Activated effector memory CD4-positive, alpha-beta T cell treated with Interleukin-2 at 50 U/mL for 16 hours (primary cell): Measurements from ENCODE around the gene ANKS1B.

Experiments
- DNase-seq: peaks from one replicate; pipeline ENCODE4 v3.0.0-alpha.2; 2020

Gene ANKS1B

DNA sequence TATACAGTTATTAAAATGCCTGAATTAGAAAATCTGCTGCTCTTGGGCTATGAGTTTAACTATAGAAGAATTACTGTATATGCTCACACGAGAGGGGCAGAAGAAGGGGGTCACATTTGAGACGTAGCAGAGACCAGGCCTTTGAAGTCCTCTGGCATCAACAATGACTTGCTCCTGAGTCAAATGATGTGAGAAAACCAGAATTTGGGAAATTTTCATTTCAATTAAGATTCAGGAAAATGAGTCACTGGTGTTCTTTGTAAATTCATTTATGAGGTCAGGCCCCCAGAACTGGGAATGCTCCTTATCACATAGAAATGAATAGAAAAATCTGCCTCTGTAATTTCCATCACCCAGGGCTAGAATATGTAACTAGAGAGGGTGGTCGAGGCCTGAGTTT, 1246.7 kb downstream of the ANKS1B start:
- DNase-seq: no peak

DNA sequence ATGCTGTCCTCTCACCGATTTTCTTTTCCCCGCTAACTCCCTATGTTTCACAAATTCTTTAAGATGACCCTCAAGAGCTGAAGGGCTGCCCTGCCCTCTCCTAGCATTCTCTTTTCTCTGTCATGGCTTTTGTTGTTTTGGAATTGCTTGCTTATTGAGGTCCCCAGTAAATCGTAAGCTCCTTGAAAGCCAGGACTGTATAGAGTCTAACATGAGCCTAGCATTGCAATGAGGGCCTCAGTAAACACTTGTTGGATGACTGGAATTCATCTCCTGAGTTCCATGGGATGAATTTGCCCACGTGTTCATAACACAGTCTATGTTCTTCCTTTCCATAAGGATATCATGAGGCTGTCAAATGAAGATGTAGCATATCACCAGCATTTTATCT, 1247.4 kb downstream of the ANKS1B start:
- no peak for DNase-seq

DNA sequence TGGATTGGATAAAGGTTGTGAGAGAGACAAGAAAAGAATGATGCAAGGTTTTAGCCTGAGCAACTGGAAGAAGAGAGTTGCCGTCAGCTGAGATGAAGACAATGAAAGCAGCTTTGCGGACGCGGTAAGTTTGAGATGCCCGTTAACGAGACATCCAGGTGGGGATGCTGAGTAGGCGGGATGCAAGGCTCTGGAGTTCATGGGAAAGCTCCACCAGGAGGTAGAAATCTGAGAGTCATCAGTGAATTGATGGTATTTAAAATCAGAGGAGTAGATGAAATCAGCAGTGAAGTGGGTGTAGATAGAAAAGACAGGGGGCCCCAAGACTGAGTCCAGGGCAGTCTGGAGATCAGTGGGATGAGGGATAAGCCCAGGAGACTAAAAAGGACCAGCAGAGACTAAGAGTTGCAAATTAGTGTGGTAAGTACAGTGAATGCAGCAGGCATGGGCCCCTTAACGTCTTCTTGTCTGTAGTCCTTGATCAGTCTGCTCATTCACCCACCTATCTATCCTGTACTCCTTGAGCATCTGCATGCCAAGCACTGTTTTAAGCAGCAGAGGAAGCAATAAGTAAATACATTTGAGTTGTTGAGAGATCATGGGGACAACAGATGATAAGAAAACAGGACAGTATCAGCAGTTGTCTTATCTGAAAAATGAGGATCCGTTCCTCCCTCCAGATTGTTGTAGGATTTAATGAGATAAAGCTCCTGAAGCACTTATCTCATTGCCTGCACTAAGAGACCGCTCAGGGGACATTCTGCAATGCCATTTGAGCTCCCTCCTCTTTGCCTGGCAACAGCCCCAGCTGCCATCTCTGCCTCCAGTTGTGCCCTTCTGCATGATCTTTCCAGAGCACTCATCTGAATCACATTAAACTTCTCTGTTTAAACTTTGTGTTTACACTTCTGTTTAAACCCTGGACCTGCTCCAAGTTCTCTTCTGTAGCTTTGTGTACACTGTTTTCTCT, 1248.1 kb downstream of the ANKS1B start:
- DNase-seq: no peak

DNA sequence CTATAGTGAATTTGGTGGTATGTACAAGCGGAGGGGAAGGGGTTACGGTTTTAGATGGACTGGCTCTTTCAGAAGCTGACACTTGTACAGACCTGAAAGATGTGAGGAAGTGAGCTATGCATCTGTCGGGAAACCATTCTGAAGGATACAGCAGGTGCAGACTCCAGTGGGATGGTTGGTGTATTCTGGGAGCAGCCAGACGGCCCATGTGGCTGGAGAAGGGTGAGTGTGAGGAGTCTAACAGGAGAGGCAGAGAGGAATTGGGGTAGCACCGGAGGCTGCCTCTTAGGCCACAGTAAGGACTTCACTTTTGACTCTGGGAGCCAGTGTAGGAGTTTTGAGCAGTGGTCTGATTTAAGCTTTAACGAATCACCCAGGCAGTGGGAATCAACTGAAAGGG, 1248.9 kb downstream of the ANKS1B start:
- no peak for DNase-seq

DNA sequence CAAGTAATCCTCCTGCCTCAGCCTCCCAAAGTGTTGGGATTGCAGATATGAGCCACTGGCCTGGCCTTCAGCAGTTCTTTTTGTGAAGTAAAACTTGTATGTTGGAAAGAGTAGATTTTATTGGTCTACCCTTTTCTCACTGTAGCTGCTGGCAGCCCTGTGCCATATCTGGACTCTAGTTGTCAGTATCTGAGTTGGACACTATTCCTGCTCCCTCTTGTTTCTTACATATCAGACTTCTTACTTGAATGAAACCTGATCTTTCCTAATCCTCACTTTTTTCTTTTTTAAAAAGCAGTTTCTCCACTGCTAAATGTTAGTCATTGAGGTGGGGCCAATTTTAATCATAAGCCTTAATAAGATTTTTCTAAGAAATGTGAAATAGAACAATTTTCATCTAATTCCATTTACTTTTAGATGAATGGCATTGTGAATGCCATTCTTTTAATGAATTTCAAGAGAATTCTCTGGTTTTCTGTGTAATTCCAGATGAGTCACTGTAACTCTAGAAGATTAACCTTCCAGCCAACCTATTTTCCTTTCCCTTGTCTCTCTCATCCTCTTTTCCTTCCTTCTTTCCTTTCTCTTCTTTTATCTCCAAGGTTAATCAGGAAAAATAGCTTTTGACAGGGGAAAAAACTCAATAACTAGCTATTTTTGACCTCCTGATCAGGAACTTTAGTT, 1250.9 kb downstream of the ANKS1B start:
- DNase-seq: no peak

DNA sequence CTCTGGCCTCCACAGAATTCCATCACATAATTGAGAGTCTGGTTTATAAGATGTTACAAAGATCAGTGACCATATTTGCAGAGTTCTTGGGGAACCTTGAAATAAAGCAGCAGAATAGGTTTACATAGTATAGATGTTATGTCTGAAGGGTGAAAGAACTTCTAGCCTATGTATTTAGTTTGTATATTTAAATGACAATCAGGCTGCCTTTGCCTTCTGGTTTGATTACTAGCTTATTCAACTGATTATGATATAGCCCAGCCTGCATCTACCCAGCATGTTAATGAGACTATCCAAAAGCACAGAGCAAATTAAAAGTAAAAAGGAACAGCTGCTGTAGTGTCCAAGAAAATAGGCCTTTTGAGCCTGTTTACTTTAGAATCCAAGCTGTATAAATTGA, 1254.3 kb downstream of the ANKS1B start:
- no peak for DNase-seq

DNA sequence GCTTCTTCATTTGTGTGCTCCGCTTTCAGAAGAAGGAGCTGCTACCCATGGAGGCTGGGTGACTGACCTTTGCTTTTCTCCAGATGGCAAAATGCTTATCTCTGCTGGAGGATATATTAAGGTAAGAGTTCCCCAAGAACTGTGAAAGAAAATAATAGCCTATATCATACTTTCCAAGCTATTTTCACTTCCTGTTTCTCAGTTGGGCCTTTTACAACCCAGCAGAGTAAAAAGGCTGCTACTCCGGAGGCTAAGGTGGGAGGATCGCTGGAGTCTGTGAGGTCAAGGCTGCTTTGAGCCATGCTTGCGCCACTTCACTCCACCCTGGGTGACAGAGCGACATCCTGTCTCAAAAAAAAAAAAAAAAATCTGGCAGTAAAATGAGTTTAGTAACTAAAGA, 1257.5 kb downstream of the ANKS1B start:
- DNase-seq: no peak

DNA sequence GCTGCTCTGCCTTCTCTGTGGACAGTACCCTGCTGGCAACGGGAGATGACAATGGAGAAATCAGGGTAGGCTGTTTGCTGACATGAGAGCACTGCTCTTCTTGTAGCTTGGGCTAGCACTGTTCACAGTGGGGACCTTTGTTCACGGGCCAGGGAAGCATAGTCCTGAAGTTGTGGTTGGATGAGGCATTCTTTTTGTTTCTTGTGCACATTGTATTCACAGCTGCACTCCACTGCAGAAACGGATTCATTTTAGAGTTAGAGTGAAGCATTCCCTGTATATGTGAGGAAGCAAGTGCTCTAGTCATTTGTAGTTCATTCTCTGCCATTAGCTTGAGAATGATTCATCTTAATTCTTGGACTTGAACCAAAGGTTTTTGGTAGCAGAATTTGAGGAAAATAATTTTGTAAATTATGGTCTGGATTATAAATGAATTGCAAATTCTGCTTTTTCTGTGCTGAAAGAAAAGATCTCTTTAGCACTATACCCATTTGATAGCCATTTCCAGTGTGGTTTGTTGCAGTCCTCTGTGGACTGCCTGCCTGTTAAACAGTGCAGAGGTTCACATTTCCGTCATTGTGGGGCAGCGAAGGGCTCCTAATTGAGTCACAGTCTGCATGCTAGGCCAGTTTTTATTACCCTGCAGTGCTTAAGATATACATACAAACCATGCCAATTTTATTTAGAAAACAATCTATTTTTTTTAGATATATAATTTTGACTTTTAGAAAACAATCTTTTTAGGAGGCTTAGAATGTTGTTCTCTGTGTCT, 1259.1 kb downstream of the ANKS1B start:
- no peak for DNase-seq

DNA sequence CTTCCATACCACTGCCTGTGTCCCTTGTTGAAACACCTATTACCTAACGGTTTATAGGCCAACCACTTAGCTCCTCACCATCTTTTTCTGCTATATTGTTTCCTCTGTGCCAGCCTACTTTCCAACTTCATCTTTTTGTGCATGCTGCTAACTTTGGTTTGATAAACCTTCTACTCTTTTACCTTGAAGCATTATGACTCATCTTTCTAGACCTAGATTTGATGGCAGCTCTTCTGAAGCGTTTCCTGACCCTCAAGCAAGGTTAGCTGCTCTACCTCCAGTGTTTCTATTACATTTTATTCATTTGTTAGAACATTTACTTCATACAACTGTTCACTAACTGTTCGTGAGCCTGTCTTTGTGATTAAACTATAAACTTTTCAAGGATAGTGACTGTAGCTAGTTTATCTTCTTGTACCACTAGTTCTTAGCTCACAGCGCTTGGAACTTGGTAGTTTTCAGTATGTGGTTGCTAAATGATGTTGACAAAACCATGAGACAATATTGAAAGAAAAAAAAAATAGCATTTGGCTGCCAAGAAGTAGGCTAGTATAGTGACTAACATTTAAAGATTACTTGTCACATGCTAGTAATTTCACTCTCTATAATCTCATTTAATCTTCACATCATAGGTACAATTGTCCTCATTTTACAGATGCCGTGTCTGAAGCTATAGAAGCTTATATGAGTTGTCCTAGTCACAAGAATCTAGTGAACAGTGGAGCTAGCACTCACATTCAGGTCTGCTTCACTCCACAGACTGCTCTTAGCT, 1260.2 kb downstream of the ANKS1B start:
- no peak for DNase-seq

DNA sequence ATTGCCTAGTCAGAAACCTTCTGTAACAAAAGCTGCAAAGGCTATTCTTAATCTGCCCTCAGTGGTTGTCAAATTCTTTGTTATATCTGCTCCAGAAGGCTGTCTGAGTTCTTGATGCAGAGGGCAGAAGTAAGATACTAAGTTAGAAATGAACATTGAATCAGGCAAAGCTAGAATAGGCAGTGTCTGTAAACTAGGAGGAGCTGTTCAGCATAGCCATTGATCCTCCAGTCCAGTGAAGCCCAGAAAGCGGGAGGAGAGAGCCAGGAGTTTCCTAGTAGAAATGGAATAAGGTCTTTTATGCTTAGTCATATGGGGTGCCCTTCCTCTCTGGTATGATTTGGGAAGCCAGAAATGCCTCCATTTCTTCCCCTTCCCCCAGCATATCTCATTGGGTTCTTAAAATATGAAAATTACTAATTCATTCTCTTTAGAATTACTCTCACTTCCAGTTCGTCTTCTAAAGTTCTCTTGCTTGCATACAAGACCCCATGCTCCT, 1263.5 kb downstream of the ANKS1B start:
- DNase-seq: no peak

DNA sequence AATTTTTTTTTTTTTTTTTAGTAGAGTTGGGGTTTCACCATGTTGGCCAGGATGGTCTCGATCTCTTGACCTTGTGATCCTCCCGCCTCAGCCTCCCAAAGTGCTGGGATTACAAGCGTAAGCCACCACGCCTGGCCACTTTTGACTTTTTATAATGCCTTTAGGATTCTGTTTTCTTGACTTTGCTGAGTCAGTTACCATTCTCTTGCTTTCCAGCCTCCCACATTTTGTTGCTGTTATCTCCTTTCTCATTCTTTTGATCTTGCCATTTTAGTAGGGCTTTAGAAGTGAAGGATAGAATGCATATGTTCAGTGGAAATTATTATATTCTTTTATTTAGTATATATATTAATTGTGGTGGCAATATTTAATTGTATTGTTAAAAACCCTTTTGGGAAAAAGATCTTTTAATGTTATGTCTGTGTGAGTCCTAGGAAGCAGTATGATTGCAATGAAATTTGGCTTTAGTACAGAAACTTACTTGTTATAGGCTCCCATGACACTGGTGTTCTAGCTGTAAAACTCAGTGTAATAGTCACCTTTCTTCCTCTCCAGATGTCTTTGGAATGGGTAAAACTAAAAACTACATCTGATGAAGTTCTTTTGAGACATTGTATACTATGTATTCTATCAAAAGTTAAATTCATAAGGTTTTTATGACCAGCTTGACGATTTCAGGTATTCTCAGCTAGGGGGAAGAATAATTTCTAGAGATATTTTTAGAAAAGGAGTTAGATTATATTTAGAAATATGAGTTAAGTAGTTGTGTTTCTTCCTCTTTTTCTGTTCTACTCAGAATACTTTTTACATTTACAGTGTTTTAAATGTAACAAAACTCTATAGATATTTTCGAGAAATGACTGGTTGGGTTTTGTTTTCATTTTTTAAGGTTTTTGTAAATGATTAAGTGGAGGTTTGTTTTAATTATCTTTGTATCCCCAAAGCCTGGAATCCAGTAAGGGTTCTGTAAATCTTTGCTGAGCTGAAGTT, 1264.9 kb downstream of the ANKS1B start:
- DNase-seq: no peak

DNA sequence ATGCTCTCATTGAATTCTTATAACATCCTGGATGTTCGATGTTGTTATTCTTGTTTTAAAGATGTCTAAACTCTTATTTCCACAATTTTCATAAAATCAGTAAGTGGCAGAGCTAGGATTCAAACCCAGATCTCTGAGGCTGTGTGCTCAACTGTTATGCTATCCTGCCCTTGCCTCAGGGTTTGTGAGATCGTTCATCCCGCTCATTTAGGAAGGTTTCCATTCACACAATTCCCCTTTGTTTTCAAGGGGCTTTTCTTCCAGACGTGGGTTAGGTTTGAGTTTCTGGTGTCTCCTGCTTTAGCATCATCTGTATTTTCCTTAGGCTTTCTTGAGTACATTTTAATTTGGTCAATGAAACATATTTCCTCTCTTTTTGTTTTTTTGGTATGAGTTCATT, 1270.3 kb downstream of the ANKS1B start:
- DNase-seq: no peak

DNA sequence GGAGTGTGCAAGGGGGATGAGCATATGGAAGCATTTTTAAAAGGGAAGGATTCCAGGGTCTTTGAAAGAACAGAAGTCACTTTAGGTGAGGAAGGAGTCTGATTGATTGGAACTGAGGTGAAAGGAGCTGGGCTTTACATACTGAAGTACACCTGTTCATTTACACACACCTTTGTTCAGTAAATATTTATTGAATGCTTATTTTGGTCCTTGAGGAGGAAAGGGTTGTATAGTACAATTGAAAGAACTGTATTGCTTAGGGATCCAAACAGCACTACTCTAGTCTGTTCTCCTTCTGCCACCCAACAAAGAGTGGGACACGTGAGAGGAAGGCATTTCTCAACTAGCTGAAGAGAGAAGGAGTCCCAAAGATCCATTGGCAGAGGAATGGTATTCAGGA, 1275.7 kb downstream of the ANKS1B start:
- DNase-seq: no peak

DNA sequence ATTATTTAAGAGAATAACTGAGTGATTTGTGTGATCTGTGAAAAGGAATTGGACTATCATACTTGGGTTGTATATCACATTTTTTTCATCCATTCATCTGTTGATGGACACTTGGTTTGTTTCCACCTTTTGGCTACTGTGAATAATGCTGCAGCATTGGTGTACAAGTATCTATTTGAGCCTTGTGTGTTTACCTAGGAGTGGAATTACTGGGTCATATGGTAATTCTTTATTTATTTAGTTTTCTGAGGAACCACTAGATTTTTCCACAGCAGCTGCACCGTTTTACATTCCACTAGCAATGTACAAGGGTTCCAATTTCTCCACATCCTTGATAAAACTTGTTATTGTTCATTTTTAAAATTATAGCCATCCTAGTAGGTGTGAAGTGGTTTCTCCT, 1283.6 kb downstream of the ANKS1B start:
- DNase-seq: no peak

DNA sequence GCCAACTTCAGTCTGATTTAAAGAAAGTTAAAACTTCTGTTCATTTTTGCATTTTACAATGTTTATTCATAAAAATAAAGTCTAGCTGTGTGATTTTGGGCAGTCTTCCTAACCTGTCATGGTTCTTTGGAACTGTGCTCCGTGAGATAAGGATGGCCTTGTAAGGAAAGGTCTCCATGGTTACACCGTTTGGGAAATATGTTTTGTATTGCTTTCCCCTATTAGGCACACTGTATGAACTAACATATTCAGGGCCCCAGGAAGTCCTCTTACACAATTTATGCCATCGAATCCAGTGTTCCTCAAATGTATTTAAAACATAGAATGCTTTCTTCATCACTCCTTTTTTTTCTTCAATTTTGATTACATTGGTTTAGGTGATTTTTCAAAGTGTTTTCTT, 1285.2 kb downstream of the ANKS1B start:
- no peak for DNase-seq

DNA sequence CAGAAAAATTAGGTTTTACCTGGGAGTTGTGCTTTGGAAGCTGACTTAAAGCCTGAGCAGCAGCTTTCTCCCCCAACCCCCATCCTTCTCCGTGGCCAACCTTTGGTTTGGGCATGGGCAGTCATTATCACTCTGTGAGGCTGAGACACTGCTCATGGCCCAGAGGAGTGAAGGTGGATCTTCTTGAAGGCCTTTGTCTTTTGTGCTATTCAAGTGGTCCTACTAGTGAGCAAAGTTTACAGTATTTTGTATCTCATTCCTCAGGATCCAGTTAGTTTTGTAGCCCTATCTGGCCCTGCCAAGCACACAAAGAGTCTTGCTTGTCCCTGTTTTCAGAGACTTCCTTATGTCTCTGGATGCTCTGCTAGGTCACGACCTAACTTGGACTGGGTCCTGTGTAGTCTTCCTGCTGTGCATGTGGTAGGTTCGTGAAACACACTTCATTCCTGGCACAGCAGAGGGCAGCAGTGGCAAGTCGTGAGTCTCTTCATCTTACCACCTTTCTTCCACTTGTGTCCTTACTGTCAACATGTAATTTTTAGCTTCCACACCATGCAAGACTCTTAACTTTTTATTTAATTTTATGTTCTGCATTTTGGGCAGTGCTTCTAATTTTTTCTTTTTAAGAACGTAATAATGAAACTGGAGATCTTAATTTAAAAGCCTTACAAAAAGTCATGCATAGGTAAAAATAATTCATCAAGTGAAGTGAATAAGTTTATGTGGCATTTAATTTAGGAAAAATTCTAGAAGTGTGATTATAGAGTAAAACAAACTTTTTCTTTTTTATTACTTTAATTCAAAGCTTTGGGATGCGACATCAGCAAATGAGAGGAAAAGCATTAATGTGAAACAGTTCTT, 1285.9 kb downstream of the ANKS1B start:
- DNase-seq: peak; percentile 16

DNA sequence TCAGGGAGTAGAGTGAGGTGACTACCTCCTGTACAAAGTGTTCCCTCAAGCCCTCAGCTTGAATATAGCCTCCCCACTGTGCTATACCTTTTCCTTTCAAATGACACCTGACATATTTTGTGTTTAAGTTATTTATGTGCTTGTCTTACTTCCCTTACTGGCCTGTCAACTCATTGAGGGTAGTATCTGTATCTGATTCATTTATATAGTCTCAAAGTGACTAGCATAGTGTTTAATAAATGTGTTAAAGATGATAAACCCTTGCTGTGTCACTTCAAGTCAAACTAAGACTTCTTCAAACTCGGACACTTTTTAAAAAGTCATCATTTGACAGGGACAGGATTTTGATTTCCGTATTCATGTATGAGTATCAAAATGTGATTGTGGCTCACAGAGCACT, 1287.5 kb downstream of the ANKS1B start:
- DNase-seq: no peak

DNA sequence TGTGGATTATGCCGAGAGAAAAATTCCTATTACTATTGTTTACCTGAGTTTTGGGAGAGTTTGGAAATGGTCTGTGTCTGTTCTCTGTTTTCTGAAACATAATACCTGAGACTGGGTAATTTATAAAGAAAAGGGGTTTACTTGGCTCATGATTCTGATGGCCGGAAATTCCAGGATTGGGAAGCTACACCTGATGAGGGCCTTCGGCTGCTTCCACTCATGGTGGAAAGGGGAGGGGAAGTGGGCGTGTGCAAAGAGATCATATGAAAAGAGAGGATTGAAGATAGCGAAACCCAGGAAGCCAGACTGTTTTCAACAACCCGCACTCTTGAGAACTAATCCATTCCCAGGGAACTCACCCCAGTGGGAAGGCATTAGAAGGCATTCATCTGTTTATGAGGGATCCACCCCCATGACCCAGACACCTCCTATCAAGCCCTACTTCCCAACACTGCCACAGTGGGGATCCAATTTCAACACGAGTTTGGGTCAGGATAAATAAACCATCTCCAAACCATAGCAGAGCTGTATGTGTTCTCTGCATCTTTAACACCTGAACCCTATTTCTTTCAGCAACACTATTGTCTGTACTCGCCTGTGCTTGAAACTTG, 1288.6 kb downstream of the ANKS1B start:
- DNase-seq: no peak

DNA sequence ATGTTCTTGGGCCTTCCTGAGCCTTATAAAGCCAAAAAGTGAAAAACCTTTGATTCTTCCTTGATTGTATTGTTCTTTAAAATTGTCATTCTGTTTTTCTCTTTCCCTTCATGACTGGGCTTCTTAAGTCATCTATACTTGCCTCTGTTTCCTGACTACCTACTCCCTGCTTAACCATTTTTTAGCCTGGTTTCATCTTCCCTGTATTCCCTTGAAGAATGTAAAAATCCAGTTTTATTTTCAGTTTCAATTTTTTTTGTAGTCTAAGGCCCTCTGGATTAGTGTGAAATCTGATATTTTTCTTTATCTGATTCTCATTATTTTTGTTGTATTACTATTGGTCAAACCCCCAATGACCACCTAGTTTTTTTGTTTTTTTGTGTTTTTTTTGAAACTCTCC, 1293.4 kb downstream of the ANKS1B start:
- no peak for DNase-seq

DNA sequence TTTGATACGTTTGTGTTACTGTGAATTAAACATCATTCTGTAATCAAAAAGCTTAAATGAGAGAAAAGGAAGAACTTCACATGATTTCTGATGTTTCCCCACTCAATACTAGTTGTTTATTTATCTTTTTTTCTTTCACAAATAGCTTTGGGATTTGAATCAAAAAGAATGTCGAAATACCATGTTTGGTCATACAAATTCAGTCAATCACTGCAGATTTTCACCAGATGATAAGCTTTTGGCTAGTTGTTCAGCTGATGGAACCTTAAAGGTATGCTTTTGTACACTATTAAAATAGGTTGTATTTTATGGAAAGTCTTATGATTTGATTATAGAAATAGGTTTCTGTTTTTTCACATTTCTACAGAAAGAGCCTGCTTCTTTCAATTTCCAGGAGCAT, 1298.1 kb downstream of the ANKS1B start:
- DNase-seq: no peak
